GM21717 (cell line): ENCODE results near the gene RIN3.
"Not testable (repeated sequence)": the region's sequence is repeated elsewhere in the genome, so short reads cannot be mapped to it uniquely, and the experiment has no call there.

Source experiments
- ATAC-seq: cut with Tn5 transposase; IDR thresholded peaks from one replicate; pipeline ENCODE4 v1.9.1; 2021; ENCODE audit warnings: mild to moderate bottlenecking, moderate library complexity; ENCODE audit not compliant: unreplicated experiment

RIN3 gene

DNA sequence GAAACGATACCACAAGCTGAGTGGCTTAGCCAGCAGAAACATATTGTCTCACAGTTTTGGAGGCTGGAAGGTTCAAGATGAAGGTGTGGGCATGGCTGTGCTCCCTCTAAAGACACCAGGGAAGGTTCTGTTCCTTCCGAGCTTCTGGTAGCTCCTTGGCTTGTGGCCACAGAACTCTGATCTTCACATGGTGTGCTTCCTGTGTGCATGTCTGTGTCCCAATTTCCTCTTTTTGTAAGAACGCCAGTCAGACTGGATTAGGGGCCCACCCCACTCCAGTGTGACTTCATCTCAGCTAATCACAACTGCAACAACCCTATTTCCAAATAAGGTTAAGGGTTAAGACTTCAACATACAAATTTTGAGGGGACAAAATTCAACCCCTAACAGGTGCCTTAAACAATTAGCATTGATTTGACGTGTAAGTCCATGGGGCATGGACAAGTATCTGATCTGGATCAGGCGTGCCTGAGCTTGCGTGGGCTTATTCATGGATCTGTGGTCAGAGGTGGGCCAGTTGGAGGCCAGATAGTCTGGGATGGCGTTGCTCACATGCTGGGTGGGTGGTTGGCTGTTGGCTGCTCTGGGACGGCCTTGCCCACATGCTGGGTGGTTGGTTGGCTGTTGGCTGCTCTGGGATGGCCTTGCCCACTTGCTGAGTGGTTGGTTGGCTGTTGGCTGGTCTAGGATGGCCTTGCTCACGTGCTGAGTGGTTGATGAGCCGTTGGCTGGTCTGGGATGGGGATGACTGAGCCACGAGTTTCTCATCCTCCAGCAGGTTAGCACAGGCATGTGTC lies 146.4 kb downstream of the RIN3 start:
- ATAC-seq = no peak

DNA sequence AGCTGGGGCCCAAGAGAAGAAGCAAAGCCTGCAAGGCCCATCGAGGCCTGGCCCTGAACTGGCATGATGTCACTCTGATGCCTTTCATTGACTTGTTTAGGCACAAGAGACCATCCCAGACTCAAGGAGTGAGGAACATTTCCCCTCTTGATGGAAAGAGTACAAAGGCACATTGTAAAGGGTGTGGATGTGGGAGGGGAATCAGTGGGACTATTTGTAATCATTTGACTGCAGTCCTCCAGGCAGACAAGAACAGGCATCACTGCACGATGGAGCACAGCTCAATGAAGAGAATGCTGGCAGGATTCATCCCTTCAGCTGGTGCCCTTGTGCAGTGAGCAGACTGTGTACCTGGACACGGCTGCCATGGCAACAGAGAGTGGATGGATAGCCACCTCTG lies 147.0 kb downstream of the RIN3 start:
- no peak for ATAC-seq

DNA sequence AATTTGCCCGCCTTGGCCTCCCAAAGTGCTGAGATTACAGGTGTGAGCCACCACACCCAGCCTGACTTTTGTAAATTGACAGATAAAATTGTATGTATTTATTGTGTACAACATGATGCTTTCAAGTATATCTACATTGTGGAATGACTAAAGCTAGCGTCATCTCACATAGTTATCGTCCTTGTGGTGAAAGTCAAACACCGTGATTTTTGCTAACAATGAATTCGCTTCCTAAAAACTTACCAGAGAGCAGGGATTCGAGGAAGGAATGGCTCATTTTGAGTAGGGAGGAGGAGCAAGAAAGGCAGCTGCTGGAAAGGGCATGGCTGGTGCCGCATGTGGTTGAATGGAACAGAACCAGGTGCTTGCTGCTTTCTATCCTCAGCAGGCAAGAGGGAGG lies 149.5 kb downstream of the RIN3 start:
- no peak for ATAC-seq

DNA sequence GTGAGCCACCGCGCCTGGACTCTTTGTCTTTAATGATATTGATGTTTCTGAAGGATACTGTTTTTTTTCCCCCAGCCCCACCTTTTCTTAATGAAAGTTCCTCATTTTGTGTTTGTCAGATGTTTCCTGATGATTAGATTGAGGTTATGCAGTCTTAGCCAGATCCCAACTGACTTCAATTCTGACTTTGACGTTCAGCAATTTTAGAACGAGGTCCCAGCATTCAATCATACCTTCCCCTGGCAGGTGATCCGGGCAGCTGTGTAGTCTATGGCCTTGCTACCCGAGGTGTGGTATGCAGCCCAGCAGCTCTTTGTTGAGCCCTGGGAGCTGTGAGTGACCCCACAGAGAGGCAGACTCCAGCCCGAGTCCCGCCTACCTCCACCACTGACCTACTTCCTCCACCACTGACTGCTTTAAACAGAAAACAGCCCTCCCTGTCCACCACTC lies 152.1 kb downstream of the RIN3 start:
- ATAC-seq = no peak

DNA sequence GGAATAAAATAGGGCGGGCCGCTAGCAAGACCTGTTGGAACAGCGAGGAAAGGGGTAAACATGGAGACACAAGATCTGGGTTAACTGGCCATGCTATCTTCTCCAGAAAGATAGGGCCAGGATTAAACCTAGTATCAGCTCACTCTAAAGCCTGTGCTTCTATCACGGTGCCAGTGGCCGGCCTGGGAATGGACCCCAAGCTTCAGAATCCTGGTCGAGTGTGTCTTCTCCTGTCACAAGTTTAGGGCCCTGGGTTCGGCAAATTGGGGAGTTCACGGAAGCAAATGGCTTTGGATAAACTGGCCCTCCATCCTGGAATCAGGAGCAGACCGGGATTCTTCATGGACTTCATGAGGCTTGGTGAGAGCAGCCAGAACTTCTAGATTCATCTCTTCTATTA lies 152.7 kb downstream of the RIN3 start:
- ATAC-seq = no peak

DNA sequence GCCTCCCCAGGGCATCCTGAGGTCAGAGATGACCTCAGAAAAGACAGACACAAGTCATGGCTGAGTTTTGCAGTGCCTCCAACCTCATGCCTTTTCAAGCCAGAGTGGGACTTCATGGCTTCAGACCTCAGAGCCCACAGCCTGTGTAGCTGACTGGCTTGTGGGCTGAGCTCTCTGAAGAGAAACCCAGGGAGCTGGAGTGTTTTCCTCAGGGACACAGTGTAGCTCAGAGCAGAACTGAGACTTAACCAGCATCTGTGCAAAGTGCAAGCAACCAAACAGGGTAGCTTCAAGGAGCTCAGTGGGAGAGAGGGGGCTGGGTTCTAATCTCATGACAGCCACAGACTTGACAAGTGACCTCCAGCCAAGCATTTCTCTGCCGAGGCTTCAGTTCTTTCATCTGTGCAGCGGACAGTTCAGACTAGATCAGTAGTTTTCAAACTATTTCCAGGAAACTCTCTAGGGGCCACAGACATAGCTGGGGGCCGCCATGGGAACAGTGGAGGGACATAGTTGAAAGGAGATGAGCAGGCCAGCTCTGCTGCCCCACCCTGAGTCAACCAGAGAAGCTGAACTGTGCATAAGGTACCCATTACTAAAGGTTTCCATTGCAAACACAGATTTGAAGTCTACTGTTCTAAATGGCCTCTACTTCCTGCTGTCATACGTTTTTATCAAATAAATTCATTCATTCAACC lies 154.8 kb downstream of the RIN3 start:
- no peak for ATAC-seq

DNA sequence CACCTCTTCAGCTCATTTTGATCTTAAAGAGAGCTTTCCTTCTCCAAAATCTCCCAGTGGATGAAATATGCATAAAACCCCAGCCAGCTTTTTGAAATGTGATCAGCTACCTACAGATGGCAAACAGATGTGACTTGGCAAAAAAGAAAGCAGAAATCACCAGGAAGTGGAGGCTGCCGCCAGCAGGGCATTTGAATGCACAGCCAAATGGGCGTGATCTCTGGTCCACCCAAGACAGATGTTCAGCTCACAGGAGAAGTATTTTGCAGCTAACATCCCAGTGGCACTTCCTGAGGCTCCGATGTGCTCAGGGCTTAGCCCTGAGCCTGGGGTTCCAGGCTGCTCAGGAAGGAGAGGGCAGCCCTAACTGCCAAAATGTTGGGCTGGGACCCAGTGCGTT lies 156.6 kb downstream of the RIN3 start:
- no peak for ATAC-seq

DNA sequence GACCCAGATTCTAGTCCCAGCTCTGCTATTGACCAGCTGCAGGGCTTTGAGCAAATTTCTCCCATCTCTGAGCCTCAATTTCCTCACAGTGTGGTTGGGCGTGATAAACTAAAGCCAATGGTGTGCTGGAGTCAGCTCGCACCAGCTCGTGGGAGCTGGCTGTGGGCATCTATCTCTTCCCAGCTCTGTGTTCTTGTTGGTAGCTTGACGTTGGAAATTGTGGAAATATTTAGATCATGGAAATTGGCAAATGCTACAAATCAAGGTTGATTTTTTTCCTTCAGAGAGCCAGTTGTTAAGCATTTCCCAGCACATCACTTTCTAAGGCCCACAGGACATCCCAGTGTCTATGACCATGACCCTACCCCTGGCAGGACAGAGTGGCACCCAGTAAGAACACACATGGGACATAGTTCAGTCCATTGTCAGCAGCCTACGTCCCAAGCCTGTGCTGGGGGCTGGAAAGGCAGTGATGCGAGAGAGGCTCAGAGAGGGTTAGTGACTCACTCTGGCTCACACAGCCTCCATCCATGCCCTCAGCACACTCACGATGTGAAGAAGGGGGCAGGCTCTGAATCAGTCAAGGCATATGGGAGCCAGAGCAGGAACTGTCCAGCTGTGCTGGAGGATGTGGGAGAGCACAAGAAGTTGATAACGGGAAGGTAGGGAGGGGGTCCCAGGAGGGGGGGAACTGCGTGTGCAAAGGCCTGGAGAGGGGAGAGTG lies 157.2 kb downstream of the RIN3 start:
- ATAC-seq = no peak

DNA sequence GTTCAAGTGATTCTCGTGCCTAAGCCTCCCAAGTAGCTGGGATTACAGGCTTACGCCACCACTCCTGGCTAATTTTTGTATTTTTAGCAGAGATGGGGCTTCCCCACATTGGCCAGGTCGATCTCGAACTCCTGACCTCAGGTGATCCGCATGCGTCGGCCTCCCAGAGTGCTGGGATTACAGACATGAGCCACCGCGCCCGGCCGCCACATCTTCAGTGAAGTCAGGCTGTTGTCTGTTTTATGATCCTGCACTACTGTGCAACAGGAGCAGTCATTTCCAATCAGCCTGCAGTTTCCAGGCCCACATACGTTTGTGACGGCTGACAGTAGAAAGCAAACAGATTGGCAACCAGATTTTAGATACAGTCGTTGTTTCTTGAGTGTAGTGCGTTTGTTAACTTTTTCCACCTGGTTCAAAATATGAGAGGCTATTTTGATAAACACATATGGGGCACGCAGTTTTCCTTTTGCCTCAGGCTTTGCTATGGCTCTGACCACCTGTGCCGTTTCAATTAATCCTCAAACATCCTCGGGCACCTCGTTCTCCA lies 160.1 kb downstream of the RIN3 start:
- ATAC-seq = no peak

DNA sequence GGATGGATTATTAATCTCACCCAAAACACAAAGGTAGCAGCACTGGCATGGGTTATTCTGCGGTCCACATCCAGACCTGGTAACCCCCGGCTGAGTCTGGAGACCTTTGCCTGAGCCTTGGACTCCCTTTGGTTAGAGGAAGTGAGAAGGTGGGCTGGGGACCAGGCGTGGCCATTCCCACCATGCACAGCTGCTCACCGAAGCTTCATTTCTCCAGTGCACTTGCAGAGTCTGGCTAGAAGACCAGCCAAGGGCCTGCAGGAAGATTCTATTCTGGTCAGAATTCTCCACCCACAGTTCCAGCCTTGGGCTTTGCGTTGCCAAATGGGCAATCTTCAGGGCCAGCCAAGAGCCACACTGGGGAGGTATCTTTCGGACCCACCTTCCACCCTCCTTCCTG lies 161.8 kb downstream of the RIN3 start:
- ATAC-seq = no peak

DNA sequence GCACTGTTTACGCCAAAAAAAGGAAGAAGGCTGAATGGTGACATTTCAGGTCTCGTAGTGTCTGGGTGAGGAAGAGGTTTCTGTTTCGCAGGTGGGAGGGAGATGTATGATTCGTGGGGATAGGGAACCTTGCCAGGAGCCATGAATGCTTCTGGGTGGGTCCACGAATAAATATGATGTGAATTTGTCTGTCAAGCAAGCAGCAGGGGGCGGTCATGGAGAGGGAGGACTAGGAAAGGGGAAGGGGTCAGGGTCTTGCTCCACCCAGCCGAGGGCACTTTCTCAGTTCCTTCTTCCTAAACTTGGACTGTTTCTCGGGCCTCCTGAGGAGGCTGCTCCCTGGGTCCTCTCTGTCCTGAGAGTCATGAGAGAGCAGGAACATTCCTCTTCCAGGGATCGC lies 162.4 kb downstream of the RIN3 start:
- no peak for ATAC-seq

DNA sequence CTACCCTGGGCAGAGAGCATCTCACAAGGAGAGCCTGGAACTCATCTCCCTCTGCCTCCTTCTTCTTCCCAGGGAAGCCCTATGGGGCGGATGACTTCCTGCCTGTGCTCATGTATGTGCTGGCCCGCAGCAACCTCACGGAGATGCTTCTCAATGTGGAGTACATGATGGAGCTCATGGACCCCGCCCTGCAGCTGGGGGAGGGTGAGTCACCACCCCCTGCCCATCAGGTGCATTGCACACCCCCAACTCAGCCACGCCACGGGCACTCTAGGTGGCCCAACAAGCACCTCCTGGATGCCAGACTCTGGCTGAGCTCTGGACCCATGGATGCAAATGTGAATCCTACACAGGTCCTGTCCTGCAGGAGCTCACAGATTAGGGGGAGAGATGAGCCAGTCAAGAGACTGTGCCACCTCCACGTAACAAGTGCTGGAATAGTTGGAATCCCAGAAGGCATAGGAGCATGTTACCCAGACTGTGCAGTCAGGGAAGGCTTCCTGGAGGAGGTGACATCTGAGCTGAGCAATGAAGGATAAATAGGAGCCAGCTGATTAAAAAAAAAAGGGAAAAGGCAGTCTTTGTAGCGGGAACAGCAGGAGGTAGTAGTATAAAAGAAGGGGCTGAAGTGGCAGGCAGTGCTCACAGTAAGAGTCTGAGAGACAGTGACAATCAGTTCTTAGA lies 163.0 kb downstream of the RIN3 start:
- ATAC-seq = peak; percentile 5

DNA sequence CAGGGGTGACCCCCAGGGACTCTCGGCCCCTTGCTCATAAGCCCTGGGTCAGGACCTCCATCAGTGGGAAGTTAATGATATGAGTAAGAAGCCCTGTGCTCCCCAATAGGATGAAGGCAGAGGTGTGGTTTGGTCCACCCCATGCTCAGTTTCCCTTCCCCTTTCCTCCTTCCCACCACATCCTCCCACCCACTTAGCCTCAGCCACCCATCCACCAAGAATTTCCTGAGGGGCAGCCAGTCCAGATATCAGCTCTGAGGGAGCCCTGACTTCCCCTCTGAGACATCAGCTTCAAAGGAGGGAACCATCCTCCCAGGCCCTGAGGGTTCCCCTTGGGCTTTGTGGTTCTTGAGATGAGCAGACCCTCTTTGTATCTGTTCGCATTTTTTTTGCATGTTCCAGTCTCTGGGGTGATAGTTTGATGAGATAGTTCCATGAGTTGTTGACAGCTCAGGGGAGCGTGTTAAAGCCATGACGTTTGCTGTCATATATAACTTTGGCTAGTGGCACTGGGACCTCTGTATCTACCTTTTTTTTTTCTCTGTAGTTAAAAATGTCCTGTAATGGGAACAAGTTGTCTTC lies 163.6 kb downstream of the RIN3 start:
- peak; percentile 75 for ATAC-seq

DNA sequence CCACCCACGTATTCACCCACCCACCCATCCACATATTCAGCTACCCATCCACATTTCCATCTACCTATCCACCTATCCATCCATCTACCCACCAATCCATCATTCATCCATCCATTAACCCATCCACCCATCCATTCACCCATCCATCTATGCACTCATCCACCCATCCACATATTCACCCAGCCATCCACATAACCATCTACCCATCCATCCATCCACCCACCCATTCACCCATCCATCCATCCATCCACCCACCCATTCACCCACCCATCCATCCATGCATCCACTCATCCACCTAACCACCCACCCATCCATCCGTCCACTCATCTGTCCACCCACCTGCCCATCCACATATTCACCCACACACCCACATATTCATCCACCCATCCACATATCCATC lies 164.4 kb downstream of the RIN3 start:
- no peak for ATAC-seq

DNA sequence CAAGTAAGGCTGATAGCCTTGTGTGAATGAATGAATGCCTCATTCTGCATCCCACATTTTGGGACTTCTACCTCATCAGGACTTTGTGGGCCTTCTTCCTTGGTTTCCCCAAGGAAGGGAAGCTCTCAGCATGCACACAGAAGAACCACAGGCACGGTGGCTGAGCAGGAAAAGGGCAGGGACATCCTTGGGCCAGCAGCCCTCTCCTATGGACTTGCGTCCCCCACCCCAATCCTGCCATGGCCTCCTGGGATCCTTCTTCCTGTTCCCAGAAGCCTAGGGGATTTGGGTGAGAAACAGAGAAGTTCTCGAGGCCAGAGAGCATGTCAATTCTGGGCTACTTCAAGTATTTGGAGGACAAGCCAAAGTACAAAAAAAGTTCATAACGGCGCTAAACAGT lies 165.2 kb downstream of the RIN3 start:
- ATAC-seq = no peak

DNA sequence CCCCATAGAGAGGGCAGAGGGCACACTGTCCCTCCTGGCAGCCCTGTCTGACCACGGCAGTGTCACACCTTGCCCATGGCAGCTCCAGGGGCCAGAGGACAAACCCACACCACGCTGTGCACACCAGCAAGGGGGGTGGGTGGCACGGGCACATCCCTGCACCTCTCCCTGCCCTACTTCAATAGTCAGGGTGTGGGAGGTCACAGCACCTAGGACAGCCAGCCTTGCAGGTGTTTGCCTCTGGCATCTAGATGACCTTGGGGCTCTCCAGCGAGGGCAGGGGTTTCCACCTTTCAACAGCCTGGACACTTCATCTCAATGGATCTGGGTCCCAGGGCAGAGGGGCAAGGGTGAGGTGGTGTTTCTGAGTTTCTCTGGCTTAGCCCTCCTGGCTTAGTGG lies 165.7 kb downstream of the RIN3 start:
- no peak for ATAC-seq

DNA sequence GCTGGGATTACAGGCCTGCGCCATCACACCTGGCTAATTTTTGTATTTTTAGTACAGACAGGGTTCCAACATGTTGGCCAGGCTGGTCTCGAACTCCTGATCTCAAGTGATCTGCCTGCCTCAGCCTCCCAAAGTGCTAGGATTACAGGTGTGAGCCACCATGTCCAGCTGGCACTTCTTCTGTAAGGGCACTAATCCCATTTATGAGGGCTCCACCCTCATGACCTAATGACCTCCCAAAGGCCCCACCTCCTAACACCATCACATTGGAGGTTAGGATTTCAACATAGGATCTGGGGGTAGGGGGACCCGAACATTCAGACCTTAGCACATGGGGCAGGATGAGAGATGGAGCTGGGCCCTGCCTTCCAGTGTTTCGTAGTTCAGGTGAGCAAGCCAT lies 166.7 kb downstream of the RIN3 start:
- ATAC-seq = not testable (repeated sequence)

DNA sequence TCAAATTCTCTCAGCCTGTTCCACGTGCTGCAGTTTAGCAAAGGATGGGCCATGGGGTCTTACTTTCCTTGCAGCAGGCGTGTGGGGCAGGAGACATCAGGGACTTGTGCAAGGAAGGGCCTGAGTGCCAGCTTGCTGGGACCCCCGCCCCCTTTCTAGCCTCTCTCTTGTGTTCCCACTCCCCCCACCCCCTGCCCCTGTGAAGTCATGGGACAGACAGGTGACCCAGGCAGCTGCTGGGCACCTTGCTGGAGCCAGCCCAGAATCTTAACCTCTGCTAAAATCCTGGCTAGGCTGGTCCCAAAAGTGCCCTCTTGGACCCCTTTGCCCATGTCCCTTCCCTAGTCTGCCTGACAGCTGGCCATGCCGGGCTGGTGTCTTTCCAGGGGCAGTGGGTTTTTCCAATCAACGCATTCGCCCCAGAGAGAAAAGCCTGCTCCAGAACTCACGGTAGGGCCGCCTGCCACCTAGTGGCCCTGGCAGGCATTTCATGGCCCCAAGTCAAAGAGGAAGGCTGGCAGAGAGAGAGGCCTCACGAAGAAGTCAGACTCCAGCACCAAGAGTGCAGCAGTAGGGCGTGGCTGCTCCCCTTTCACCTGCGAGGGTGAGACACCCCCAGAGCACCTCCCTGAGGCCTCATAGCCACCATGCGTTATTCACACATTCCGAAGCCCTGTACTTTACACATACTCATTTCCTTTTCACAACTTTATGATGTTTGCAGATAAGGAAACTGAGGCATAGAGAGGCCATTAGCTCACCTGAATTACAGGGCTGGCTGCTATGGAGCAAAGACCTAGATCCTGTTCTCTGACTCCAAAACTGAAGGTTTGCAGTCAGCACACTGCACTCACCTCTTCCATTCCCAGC lies 167.4 kb downstream of the RIN3 start:
- no peak for ATAC-seq

DNA sequence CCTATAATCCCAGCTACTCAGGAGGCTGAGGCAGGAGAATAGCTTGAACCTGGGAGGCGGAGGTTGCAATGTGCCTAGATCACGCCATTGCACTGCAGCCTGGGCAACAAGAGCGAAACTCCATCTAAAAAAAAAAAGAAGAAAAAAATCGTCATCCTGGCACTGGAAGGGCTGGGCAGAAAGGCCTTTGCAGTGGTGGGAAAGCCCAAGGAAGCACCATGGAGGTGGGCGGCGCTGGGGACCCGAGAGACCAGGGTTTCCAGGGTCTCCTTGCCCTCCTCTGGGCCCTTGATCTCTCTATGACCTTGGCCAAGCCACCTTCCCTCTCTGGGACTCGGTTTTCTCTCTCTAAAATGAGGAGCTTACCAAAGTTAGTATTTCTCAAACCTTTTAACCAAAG lies 169.5 kb downstream of the RIN3 start:
- no peak for ATAC-seq
